HG02870 (cell line): ENCODE results near the gene PMF1.
A peak's percentile ranks its signal among the peaks of the same experiment; 100 is the strongest.
"Not testable (repeated sequence)": the region's sequence is repeated elsewhere in the genome, so short reads cannot be mapped to it uniquely, and the experiment has no call there.

Experiments
- ATAC-seq: cut with Tn5 transposase; IDR thresholded peaks from one replicate; pipeline ENCODE4 v1.9.1; 2021; ENCODE audit warnings: mild to moderate bottlenecking, moderate library complexity; ENCODE audit not compliant: unreplicated experiment

Gene PMF1, protein sequence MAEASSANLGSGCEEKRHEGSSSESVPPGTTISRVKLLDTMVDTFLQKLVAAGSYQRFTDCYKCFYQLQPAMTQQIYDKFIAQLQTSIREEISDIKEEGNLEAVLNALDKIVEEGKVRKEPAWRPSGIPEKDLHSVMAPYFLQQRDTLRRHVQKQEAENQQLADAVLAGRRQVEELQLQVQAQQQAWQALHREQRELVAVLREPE

DNA sequence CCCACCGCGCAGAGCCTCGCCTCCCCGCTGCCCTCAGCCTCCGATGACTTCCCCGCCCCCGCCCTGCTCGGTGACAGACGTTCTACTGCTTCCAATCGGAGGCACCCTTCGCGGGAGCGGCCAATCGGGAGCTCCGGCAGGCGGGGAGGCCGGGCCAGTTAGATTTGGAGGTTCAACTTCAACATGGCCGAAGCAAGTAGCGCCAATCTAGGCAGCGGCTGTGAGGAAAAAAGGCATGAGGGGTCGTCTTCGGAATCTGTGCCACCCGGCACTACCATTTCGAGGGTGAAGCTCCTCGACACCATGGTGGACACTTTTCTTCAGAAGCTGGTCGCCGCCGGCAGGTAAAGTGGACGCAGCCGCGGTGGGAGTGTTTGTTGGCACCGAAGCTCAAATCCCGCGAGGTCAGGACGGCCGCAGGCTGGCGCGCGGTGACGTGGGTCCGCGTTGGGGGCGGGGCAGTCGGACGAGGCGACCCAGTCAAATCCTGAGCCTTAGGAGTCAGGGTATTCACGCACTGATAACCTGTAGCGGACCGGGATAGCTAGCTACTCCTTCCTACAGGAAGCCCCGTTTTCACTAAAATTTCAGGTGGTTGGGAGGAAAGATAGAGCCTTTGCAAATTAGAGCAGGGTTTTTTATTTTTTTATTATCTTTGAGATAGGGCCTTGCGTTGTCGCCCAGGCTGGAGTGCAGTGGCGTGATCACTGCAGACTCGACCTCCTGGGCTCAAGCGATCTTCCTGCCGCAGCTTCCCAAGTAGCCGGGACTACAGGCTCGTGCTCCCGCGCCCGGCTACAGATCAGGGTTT is at the start of gene PMF1:
PMF1 (plus strand) TSS at position 175 of the 811 bp plus-strand sequence; CDS start at position 184, 9 bp downstream.
- peak; percentile 78 for ATAC-seq

DNA sequence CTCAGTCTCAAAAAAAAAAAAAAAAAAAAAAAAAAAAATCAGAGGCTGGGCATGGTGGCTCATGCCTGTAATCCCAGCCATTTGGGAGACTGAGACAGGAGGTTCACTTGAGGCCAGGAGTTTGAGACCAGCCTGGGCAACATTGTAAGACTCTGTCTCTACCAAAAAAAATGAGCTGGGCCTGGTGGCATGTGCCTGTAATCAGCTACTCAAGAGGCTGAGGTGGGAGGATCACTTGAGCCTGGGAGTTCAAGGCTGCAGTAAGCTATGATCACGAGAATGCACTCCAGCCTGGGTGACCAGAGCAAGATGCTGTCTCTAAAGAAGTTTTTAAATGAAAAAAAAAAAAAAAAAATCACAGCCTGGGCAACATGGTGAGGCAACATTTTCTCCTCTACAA is 49.1 kb upstream of the PMF1 start:
- no peak for ATAC-seq

DNA sequence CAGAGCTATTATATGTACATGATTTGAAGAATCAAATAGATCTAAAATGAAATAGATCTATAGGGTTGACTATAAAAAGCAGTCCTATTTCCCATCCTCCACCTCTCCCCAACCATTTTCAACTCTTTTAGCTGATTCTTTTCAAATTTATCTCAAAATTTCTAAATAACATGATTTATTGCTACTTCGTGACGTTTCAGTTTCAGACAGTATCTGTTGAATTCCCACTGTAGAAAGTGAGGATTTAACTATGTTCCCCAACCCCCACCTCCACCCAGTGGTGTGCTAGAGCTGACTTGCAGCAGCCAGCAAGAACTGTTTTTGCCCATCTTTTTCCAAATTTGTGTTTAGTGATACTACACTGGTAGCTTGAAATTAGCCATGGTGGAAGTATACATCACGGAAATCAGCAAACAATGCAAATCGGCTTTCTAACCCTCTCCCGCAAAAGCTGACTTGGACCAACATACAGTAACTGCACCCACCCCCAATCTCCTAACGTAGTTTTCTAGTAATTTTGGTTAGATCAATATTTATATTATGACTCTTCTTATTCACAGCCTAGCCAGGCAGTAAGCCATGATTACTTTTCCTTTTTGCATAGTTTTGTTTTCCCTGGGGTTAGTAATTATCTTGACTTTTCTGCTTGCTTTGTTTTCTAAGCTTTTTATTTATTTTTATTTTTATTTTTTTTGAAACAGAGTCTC is 48.5 kb upstream of the PMF1 start:
- ATAC-seq = no peak

DNA sequence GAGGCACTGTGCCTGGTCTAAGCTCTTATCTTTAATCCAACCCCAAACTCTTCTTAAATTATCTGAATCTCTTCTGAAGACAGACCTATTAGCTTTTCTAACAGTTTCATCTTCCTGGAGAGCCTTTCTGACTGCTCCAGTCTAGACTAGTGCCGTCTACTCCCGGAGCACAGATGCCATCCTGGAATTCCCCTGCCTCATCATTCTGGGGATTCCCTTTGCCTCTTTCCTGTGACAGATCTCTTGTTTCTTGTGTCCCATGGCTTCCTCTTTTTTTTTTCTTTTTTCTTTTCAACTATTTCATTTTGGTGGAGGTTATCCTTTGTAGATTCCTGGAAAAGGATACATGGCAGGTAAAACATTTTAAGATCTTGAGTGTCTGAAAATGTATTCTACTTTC is 47.7 kb upstream of the PMF1 start:
- ATAC-seq = no peak

DNA sequence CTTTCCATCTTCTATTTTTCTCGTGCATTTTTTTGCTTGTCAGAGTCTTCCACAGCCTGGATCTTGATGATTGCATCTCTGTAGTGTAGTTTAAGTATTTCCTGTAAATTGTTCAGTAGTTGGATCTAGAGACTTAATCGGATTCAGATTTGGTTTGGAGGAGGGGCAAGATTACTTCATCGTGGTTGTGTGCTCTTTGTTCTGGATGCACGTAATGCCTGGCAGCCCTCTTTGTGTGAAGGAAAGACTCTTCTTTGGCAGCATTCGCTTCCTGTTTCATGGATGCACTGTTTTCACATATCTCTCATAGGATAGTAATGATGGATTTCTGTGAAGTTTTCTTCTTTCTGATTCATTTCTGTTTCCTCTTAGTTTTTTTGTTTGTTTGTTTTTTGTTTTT is 45.3 kb upstream of the PMF1 start:
- ATAC-seq = no peak

DNA sequence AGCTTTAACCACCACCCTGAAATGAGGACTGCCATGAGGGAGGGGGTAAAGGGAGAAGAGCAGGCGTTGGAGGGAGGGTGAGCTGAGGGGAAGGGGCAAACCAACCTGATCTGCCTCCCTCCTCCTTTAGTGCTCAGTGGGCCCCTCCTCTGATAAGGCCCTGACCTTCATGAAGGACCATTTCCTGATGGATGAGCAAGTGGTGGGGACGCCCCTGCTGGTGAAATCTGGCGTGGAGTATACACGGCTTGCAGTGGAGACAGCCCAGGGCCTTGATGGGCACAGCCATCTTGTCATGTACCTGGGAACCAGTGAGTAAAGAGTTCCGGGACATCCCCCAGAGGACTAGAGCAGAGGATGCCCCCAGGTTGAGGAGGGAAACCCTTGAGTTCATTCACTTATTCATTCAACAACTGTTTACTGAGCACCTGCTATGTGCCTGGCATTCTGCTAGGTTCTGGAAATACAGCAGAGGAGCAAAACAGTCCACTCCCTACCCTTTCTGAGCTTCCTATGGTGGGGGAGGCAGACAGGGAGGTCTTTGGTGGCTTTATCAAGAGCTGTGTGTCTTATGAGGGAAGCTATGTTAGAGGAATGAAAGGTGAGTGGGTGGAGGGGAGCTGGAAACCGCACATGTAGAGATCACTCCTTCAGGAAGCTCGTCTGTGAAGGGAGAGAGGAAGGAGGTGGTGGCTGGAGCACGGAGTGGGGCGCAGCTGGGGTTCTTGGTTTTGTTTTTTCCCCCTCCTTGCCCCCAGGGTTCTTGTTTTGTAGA is 39.9 kb upstream of the PMF1 start:
- ATAC-seq = no peak

DNA sequence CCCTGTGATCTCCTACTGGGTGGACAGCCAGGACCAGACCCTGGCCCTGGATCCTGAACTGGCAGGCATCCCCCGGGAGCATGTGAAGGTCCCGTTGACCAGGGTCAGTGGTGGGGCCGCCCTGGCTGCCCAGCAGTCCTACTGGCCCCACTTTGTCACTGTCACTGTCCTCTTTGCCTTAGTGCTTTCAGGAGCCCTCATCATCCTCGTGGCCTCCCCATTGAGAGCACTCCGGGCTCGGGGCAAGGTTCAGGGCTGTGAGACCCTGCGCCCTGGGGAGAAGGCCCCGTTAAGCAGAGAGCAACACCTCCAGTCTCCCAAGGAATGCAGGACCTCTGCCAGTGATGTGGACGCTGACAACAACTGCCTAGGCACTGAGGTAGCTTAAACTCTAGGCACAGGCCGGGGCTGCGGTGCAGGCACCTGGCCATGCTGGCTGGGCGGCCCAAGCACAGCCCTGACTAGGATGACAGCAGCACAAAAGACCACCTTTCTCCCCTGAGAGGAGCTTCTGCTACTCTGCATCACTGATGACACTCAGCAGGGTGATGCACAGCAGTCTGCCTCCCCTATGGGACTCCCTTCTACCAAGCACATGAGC is 36.1 kb upstream of the PMF1 start:
- no peak for ATAC-seq

DNA sequence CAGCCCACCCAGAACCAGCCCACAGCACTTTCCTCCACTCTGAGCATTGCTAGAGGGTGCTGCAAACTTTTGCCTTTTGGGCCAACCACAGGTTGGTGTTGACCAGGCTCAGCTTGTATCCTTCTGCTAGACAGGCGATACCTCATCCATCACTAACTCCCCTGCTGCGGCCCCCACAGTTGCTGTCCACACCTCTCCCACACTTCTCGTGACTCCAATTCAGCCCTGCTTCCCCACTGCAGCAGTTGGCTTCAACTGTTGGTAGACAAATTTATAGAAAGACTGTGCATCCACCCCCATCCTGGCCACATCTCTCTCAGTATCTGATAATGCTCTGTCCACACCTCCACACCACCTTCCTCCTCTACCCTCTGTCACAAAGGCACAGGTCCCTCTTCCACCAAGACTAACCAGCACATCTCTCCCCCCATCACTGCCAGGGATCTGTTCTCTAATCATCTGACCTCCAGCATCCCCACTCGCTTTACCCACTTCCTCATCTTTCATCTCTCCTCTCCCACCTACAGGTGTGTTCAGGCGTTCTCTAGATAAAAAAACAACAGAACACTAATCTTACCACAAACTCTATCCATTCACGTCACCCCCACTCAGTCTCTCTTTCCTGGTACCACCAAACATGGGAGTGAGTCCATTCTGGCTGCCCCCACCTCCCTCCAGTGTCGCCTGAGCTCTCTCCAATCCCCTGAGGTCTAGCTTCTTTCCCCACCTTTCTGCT is 34.7 kb upstream of the PMF1 start:
- ATAC-seq = no peak

DNA sequence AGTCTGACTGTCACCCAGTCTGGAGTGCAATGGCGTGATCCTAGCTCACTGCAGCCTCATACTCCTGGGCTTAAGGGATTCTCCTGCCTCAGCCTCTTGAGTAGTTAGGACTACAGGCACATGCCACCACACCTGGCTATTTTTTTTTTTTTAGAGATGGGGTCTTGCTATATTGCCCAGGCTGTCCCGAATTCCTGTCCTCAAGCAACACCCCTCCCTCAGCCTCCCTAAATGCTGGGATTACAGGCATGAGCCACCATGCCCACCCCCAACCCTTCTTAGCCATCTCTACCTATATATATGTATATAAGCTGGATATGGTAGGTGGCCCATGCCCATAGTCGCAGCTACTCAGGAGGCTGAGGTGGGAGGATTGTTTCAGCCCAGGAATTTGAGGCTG is 32.3 kb upstream of the PMF1 start:
- no peak for ATAC-seq

DNA sequence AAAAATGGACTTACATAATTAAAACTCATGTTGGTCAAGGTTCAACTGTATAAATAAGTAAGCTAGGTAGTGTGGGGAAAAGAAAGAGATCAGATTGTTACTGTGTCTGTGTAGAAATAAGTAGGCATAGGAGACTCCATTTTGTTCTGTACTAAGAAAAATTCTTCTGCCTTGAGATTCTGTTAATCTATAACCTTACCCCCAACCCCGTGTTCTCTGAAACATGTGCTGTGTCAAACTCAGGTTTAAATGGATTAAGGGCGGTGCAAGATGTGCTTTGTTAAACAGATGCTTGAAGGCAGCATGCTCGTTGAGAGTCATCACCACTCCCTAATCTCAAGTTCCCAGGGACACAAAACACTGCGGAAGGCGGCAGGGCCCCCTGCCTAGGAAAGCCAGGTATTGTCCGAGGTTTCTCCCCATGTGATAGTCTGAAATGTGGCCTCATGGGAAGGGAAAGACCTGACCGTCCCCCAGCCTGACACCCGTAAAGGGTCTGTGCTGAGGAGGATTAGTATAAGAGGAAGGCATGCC is 31.3 kb upstream of the PMF1 start:
- ATAC-seq = not testable (repeated sequence)

DNA sequence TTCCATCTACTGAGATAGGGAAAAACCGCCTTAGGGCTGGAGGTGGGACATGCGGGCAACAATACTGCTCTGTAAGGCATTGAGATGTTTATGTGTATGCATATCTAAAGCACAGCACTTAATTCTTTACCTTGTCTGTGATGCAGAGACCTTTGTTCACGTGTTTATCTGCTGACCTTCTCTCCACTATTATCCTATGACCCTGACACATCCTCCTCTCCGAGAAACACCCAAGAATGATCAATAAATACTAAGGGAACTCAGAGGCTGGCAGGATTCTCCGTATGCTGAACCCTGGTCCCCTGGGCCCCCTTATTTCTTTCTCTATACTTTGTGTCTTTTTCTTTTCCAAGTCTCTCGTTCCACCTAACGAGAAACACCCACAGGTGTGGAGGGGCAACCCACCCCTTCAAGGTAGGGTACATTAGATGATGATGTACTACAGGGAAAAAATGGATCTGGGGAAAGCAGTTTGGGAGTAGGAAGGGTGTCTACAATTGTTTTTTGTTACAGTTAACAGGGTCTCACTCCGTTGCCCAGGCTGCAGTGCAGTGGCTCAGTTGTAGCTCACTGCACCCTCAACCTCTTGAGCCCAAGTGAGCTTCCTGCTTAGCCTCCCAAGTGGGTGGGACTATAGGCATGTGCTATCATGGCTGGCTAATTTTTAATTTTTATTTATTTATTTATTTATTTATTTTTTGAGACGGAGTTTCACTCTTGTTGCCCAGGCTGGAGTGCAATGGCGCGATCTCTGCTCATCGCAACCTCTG is 30.6 kb upstream of the PMF1 start:
- ATAC-seq = not testable (repeated sequence)

DNA sequence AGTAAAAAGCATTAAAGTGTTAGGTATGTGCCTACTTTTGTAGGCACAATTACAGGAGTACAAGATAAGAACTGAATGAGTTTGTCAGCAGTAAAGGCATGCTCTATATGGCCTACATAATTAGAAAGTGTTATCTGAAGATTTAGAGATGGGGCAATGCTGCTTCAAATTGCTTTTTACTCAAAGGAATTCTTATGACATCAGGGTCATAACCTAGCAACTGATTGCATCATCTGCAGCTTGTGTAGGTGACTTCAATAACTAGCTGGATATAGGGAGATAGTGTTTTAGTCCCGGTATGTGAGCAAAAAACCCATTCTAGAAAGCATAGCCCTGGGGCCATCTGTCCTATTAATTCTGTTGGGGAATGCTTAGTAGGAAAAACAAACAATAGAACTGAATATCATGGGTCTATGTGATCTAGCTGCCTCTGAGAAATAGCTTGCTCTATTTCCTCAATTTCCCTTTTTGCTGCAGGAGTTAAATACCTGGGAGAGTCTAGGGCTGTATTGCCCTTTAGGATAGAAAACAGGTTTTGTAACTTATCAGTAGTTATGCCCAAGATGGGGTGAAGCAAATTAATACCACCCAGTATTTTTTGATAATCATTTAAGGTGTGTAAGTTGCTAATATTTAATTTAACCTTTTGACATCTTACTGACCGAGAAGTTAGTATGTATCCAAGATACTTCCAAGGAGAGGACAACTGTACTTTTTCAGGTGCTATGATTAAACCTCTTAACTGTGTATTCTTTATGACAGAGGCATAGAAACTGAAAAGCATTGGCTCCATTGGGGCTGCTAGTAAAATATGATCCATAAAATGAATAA is 26.2 kb upstream of the PMF1 start:
- ATAC-seq = not testable (repeated sequence)

DNA sequence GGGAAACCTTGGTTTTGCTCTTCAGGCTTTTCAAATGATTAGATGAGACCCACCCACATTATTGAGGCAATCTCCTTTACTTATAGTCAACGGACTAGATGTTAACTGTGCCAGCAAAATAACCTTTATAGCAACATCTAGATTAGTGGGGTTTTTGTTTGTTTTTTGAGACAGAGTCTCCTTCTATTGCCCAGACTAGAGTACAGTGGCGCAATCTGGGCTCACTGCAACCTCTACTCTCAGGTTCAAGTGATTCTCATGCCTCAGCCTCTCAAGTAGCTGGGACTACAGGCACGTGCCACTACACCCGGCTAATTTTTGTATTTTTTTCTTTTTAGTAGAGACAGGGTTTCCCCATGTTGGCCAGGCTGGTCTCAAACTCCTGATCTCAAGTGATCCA is 22.5 kb upstream of the PMF1 start:
- ATAC-seq = not testable (repeated sequence)

DNA sequence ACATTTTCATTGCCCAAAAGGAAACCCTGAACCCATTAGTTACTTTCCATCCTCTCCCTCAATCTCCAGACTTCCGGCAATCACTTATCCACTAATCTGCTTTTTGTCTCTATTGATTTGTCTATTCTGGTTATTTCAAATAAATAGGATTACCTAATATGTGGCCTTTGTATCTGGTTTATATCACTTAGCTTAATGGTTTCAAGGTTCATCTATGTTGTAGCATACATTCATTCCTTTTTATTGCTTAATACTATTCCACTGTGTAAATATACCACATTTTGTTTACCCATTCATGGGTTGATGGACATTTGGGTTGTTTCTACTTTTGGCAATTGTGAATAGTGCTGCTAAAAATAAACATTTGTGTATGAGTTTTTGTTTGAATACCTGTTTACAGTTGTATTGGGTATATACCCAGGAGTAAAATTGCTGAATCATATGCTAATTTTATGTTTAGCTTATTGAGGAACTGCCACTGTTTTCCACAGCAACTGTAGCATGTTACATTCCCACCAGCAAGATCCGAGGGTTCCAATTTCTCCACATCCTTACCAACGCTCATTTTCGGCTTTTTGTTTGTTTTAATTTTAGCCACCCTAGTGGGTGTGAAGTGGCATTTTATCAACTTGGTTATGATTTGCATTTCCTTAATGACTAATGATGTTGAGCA is 21.4 kb upstream of the PMF1 start:
- ATAC-seq = no peak

DNA sequence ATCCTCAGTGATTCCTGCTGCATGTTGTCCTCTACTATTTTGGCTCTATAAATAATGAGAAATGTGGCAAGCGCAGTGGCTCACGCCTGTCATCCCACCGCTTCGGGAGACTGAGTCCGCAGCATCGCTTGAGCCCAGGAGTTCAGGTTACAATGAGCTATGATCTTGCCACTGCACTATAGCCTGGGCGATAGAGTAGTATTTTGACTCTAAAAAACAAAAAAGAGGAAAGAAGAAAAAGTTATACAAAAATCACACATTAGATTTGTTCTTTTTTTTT is 19.7 kb upstream of the PMF1 start:
- ATAC-seq = no peak

DNA sequence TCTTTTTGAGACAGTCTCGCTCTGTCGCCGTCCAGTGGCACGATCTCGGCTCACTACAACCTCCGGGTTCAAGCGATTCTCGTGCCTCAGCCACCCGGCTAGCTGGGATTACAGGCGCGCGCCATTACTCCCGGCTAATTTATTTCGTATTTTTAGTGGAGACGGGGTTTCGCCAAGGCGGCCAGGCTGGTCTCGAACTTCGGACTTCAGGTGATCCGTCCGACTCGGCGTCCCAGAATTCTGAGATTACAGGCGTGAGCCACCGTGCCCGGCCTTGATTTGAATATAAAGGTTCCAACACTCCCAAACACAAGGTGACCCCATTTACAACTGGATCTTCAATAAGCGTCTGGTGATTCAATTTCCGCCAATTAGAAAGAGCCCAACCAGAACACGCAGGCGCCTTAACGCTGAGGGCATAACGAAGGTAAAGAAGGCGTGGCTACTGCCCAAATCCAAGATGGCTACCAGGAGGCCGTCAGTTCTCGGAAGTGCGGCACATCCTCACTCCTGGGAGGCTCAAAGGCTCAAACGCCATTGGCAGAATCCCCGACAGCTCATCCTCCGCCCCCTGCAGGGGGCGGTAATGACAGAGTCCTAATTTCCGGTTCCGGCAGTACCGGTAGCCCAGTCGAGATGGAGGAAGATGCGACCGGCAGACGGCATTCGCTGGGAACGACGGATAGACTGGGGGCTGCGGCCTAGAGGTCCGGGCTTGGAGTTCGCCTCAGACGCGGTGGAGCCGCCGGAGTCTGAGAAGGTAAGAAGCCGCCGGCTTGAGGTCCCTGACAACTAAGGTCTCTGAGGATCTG is 19.1 kb upstream of the PMF1 start, which contains the start of gene SLC25A44:
SLC25A44 (plus strand) TSS at position 617 of the 812 bp plus-strand sequence. CDS start 5,744 bp downstream, outside the sequence.
- ATAC-seq = peak; percentile 96

DNA sequence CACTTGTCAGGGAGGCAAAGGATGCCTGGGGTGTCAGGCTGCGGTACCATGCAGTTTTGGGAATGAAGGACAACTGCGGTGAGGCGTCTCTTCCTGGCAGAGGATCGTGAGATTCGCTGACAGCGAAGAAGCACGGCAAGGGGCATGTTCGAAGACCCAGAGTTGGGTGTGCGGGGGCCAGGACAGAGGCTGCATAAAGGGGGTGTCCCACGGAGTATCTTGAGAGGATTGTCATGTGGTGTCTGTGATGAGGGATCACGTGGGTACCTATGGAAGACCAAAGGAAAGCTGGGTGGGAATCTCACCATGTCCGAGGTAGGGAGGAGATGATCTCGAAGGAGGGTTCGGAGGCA is 18.5 kb upstream of the PMF1 start:
- ATAC-seq = no peak
